Stimulated activated CD4-positive, alpha-beta T cell treated with anti-CD3 and anti-CD28 coated beads, Interleukin-1b, Interleukin-23, amount 100 ng/mL, for 24 hours (primary cell): Measurements from ENCODE around the gene LRPAP1.
"Not testable (repeated sequence)": the region's sequence is repeated elsewhere in the genome, so short reads cannot be mapped to it uniquely, and the experiment has no call there.

Experiments
- DNase-seq, 4 experiments: peaks; one replicate each; pipeline ENCODE4 v3.0.0-alpha.2; 2020; ENCODE audit warnings: low read depth in 4 of 4, low spot score in 1 of 4

The LRPAP1 gene

DNA sequence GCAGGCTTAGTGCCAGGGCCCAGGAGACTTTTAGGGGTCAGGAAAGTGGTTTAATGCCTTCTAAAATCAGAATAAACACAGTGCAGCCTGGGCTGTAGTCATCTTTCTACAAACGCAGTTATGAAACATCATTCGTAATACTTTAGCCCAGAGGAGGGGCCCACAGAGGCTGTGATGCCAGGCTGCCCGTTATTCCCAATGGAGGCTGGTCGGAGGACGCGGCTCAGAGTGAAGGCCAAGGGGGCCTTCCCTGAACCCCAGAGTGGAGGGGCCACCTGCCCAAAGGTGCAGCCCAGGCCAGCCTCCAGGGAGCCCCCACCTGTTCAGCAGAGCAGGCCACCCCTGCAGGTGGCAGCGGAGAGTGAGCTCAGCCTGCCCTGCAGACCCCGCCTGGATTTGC, 29.9 kb upstream of the LRPAP1 start:
- DNase-seq = not testable (repeated sequence)

DNA sequence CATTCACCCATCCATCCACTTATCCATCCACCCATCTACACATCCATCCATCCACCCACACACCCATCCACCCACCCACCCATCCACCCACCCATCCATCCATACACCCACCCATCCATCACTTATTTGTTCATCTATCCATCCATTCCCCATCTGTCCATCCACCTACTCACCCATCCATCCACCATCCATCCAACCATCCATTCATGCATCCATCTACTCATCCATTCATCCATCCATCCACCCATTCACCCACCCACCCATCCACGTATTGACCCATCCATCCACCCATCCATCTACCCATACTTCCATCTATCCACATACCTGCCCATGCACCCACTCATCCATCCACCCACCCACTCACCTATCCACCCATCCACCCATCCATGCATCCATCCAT, 28.2 kb upstream of the LRPAP1 start:
- not testable (repeated sequence) for DNase-seq

DNA sequence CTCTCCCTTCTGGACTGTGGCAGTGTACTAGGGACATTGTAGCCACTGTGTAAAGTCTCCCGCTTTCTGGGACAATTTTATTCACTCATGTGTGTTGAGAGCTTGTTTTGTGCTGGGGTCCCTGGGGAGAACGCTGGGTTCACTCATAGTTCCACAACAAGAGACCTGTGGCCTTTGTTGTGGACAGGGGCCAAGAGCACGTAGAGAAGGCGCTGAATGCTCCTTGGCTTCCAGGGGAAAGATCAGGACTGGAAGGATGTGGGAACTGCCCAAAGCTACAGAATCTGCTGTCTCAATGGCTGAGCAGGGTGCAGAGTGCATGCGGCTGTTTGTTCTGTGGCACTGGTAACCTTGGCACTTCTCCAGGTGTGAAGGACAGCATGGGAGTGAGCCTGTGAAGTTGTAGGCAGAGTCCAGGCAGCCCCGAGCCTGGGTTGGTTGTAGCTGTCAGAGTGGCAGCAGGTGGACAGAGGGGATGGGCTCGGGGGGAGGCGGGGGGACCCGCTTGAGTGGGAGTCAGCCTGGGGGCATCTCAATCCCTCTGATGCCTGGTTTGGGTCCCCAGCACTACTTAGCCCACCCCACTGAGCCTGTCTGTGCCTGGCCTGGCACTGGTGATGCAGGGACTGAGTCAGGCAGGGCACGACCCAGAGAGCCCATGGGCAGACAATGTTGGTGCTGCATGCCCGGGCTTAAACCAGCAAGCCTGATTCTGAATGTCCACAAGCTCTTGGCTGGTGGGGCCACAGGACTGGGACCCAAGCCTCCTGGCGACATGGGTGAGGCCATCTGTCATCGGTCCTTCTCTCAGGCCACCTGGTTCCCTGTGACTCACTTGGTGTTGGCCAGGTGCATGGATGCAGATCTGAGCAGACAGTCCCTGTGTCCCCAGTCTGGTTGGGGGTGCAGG, 27.4 kb upstream of the LRPAP1 start:
- not testable (repeated sequence) for DNase-seq

DNA sequence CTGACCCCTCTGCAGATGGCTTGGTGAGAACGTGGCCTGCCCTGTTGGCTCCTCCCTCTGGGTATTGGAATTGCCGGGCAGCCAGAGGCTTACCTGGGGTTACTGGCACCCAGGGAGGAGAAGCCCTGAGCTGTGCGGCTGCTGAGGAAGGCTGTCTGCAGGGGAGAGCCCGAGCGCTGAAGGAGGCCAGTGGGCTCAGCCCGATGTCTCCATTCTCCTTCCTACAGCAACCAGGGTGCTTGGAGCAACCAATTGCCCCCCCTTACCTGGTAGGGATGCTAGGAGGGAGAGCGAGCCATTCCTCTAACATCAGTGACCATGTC, 26.3 kb upstream of the LRPAP1 start:
- not testable (repeated sequence) for DNase-seq

DNA sequence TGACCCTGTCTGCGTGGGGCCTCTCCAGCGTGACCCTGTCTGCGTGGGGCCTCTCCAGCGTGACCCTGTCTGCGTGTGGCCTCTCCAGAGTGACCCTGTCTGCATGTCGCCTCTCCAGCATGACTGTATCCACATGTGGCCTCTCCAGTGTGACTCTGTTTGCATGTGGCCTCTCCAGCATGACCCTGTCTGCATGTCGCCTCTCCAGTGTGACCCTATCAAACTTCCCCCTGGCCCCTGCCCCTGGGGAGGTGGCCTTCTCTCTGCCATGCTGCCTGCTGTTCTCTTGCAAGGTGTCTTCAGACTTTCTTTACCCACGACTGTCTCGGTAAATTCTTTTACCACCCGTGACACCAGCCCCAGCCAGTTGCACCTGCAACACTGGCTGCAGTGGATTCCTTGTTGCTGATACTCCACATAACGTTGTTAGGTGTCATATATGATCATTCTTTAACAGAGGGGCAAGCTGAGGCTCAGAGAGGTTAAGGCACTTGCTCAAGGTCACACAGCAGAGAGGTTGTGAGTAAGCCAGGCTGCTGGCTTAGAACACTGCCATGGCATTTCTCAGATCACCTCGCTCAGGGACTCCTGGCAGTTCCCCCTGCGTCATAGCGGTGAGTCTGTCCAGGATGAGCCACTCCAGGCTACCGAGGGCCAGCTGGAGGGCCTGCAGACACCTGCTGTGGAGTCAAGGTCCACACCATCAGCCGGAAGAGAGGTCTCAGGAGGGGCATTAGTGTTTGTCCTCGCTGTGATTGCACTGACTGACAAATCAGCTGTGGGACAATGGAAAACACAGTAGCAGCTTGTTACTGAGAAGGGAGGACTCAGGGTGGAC, 25.7 kb upstream of the LRPAP1 start:
- not testable (repeated sequence) for DNase-seq

DNA sequence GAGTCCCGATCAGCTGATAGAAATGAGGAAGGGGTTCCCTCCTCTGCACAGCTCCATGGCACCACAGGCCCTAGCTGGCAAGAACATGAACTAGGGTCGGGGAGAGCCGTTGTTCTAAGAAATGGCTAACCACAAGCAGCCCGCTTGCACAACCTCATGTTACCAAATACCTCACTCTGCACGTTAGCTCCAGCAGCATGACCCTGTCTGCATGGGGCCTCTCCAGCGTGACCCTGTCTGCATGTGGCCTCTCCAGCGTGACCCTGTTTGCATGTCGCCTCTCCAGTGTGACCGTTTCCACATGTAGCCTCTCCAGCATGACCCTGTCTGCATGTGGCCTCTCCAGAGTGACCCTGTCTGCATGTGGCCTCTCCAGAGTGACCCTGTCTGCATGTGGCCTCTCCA, 24.9 kb upstream of the LRPAP1 start:
- DNase-seq = not testable (repeated sequence)

DNA sequence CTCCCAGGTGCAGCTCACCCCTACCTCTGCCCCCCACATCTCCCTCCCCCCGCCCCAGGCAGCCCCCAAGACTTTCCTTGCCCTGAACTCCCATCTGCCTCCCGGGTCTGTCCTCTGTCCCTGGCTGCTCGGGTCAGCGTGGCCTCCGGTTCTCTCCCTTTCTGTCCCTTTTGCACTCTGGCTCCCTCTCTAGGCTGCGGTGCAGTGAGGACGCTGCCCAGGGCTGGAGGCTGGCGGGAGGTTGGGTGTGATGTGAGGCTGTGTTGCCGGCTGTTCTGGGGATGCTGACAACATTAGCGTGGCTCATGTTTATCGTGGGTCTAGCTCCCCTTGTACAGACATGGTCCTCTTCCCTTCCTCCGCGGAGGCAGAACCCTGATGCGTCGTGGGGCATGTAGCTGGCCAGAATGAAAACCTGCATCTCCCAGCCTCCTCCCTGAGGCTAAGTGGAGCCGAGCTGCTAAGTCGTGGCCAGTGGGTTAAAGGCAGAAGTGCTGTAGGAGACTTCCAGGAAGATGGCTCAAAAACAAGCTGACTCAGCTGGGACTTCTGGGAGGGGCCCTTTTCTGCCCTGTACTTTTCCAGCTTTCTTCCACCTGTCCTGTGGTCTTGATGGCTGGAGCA, 24.1 kb upstream of the LRPAP1 start:
- DNase-seq = not testable (repeated sequence)

DNA sequence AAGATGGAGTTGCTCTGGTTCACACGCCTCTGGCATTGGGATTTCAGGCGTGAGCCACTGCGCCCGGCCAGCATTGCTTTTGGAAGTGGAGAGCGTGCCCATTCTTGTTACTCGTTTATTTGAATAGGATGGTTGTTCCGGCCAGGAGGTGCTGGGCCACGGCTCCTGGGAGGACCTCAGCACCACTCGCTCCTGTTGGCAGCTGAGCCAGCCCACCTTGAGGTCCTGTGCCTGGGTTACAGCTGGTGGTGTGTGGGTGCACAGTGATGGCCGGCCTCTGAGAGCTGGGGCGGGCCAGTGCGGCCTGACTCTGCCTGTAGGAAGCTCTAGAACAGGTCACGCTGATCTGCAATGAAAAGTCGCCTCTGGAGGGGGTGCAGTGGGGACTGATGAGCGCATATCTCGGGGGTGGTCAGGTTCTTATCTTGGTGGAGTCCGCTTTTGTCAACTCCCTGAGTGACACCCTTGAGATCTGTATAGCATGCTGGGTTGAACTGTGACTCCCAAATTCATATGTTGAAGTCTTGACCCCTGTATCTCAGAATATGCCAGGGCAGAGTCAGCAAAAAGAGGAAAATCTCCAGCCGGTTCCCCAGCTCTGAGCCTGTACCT, 23.3 kb upstream of the LRPAP1 start:
- DNase-seq = not testable (repeated sequence)

DNA sequence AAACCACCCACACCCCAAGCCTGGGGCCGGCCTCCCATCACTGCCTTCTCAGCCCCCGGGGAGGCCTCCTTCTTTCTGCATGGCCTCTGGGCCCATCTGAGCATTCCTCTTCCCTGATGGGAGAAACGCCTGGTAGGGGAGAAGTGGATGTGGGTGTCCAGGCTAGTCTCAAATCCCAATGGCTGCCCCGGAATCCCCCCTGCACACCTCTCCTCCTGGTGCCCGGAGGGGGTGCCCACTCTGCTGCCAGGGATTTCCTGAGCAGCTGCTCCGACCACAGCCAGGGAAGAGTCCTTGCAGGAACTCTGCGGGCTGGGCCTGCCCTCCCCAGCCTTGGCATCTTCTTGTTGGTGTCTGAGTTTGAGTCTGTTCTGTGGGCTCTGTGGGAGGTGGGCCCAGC, 19.1 kb upstream of the LRPAP1 start:
- not testable (repeated sequence) for DNase-seq

DNA sequence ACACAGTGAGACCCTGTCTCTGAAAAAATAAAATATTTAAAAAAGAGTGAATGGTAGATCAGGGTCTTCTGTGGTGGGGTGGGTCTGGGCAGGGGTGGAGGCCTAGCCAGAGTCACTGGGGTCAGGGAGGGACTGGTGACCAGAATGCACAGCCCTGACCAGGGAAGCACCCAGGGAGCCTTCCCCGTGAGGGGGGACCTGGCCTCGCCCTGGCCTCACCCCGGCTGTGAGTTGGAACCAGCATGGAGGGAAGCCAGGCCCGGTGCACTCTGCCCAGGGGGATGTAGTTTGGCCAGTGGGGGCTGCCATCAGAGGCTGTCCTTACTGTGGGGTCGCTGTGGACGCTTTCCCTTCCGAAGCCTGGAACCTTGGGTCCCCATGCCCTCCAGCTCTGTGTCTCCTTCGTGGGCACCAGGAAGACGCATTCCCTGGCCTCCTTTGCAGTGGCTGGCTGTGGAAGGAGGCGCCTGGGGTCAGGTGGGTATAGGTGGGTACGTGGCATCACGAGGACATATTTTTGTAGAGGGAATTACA, 18.6 kb upstream of the LRPAP1 start:
- not testable (repeated sequence) for DNase-seq

DNA sequence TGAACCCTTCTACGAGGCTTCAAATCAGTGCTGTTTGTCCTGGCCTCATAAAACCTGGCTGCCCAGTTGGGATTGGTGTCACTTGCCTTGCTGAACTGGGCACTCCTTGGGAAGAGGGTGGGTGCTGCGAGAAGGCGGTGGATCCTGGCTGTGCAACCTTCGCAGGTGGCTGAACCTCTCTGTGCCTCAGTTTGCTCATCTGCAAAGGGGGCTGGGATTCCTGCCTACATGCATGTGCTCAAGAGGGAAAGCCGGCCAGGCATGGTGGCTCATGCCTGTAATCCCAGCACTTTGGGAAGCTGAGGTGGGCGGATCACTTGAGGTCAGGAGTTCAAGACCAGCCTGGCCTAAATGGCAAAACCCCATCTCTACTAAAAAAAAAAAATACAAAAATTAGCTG, 17.8 kb upstream of the LRPAP1 start:
- not testable (repeated sequence) for DNase-seq

DNA sequence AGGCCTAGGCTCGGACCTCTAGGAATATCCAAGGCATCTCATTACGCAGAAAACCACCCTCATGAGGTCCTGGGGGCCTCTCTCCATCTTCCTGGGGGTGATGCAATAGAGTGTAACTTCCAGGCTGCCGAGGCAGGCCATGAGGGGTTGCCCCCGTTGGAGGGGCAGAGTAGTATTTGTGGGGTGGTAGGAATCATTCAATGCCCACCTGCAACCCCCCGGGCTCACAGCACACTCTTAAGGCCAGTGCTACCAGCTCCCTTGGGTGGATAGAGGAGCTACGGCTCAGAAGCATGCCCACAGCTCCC, 17.4 kb upstream of the LRPAP1 start:
- DNase-seq = not testable (repeated sequence)

DNA sequence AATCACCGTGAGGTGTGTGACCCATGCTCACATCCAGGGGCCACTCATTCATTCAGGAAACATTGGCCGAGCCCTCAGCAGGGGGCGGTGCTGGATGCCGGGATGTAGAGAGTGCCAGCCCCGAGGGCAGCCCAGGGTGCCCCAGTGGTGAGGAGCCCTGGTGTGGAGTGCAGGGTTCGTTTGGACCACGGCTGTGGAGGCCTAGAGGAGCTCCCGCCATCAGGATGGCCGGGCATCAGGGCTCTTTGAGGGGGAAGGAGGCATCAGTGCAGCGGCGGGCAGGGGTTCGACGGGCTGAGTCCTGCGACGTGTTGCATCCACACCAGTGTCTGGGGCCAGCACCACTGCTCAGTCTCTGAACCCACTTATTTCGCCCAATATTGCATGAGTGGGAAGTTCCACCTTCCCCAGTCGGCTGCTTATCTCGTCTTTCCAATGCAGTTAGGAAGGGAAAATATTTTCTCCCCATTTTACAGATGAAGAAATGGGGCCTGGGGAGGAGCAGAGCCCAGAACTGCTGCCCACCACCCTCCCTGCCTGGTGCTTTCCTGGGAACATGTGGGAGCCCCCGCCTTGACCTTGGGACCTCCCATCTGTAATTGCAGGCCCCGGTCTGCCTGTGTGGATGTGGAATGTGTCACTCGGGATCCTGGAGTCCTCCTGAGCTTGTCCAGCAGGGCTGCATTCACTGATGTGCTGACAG, 16.9 kb upstream of the LRPAP1 start:
- DNase-seq = not testable (repeated sequence)

DNA sequence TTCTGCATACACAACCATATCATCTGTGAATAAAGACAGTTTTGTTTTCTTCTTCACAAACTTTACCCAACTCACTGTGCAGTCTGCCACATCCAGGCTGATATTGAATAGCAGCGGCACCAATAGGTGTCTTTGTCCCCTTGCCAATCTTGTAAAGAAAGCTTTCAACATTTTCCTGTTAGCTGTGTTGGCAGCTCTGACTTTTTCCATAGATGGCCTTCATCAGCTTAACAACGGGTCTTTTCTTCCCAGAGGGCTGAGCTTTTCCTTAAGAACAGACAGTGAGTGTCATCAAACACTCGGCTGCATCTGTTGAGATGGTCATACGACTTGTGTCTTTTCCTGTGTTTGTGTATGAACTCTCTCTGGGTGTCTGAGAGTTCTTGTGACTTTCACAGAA, 14.5 kb upstream of the LRPAP1 start:
- not testable (repeated sequence) for DNase-seq

DNA sequence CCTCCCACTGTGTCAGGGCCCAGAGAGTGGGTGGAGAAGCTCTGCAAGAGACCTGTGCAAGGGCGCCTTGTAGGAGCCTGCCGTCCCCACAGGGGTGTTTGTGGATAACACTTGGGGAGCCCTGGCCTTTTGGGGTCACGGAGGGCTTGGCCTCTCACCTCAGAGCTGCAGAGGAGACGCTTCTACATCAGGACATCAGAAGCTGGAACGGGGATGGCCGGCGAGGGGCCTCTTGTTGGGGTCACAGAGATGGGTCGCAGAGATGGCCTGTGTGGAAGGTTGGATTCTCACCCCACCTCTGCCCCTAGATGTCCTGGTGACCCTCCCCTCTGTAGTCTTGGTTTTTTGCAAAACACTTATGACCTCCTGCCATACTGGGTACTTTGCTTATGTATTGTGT, 13.1 kb upstream of the LRPAP1 start:
- not testable (repeated sequence) for DNase-seq

DNA sequence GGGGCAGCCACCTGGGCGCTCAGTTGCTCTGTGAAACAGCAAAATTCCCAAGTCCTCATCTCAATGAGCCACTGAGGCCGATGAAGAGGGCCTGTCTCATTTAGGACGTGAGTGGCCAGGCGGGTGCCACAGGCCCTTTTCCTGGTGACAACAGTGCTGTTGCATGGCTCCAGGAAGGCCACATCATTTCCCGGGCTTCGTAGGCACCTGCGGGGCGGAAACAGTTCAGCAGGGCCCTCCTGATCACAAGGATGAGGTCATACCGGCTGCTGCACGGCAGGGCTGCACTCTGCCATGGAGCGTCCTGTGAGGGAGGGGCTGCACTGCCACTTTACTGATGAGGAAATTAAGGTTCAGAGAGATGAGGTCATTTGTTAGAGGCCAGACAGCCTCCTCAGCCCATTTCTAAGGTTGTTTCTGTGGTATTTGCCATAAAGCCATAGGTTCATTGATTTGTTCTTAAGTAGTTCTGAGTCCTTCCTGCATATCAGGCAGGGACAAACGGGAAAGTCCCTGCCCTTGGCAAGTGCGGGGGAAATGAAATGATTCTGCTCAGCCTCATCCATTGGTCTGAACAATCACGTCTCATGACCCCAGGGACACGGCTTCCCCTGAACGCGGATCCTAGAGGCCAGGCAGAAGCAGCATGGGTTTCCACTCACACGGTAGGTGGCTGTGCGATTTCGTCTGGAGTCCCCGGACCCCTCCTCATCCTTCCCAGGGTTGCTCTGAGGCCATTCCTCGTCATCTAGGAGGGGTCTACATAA, 12.2 kb upstream of the LRPAP1 start:
- DNase-seq = not testable (repeated sequence)

DNA sequence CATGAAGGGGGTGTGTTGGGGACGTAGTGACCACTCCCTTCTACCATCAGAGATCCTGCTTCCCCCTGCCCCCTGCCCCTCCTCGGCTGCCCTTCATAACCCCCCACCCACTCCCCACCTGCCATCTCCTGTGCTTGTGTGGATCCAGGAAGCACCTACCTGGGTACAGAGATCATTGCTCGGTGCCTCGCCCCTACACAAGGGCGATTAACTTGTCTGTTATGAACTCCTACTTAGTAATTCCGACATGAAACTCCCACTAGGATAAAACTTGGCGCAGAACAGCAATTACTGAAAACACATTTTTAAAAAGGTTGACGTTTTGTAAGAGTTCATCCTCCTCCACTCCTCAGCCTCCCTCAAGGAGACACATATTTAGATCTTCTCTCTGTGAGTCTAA, 11.2 kb upstream of the LRPAP1 start:
- not testable (repeated sequence) for DNase-seq

DNA sequence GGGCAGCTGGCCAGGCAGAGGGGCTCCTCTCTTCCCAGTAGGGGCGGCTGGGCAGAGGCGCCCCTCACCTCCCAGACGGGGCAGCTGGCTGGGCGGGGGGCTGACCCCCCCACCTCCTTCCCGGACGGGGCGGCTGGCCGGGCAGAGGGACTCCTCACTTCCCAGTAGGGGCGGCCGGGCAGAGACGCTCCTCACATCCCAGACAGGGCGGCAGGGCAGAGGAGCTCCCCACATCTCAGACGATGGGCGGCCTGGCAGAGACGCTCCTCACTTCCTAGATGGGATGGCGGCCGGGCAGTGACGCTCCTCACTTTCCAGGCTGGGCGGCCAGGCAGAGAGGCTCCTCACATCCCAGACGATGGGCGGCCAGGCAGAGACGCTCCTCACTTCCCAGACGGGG, 6.7 kb upstream of the LRPAP1 start:
- DNase-seq = not testable (repeated sequence)

DNA sequence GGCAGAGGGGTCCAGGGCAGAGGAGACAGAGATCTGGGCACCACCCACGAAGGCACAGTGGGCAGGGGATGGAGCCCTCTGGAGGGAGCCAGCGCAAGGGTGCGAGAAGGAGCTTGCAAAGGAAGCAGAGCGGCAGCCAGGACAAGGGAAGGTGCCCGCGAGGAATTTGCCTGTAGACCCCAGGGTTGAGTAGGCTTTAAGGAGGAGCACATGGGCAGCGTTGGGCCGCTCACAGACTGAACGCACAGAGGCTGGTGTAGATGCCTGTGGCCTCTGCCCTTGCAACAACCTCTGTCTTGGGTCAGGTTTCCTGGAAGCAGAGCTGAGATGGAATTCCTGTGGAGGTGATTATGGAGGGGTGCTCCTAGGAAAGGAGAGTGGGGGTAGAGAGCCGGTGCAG, 3.6 kb upstream of the LRPAP1 start:
- not testable (repeated sequence) for DNase-seq

DNA sequence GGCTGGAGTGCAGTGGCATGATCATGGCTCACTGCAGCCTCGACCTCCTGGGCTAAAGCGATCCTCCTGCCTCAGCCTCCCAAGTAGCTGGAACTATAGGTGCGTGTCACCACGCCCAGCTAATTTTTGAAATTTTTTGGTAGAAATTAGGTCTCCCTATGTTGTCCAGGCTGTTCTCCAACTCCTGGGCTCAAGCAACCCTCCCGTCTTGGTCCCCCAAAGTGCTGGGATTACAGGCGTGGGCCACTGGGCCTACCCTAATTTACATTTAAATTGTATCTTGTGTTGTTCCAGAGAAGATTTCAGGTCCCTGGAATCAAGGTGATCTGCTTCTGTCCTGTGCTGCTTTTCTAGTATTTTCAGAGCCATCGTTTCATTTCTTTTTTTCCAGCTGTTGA, 1.2 kb upstream of the LRPAP1 start:
- no peak for DNase-seq
